K562 (cell line): ENCODE results near the gene NOCT. TPM values are rescaled to one million over a fixed set of nuclear protein-coding genes. Genes with fewer than 3 reads are reported as not detected.

Experiments
- BCLAF1 ChIP-seq, 2 experiments: fragments of 450-650 bp in 1 of 2; IDR thresholded peaks; 2 replicates each; pipeline ENCODE4 v1.6.1; 2011 to 2017; ENCODE audit warnings: low read depth in 2 of 2, antibody characterized with exemption in 1 of 2, borderline replicate concordance in 1 of 2, low read length in 1 of 2, mild to moderate bottlenecking in 1 of 2, mixed read lengths in 1 of 2; ENCODE audit not compliant: control insufficient read depth in 1 of 2
- CREM ChIP-seq: IDR thresholded peaks from 2 replicates; pipeline ENCODE4 v1.6.1; 2014; ENCODE audit warnings: antibody characterized with exemption, low read depth
- FOXP4 ChIP-seq: sonication (generic); formaldehyde crosslinking; IDR thresholded peaks from 2 replicates; pipeline ENCODE4 v1.8.0; 2022; ENCODE audit warnings: mild to moderate bottlenecking, missing genetic modification reagents, borderline replicate concordance
- GATAD2B ChIP-seq: fragments of 450-650 bp; IDR thresholded peaks from 2 replicates; pipeline ENCODE4 v1.6.1; 2017; ENCODE audit warnings: mild to moderate bottlenecking, borderline replicate concordance
- GTF2F1 ChIP-seq: IDR thresholded peaks from 2 replicates; pipeline ENCODE4 v1.6.1; 2011; ENCODE audit warnings: low read depth, low read length, improper control_type of control experiment
- REST ChIP-seq, 2 experiments: fragments of 450-650 bp; formaldehyde crosslinking in 1 of 2; IDR thresholded peaks; 2 replicates each; pipeline versions ENCODE4 v1.4.0 to v1.6.1; 2014 to 2020; ENCODE audit warnings: mild to moderate bottlenecking in 2 of 2, borderline replicate concordance in 1 of 2, low read depth in 1 of 2
- TCFL5 ChIP-seq: fragments of 250-450 bp; sonication (Bioruptor Pico); conservative IDR thresholded peaks from 2 replicates; pipeline ENCODE4 v1.6.1; 2021; ENCODE audit warnings: mild to moderate bottlenecking, moderate library complexity, matching md5 sums
- ZC3H8 ChIP-seq: fragments of 450-650 bp; IDR thresholded peaks from 2 replicates; pipeline ENCODE4 v1.6.1; 2017
- ZNF277 ChIP-seq: fragments of 250-450 bp; sonication (Bioruptor Pico); IDR thresholded peaks from 2 replicates; pipeline ENCODE4 v1.8.0; 2022; ENCODE audit warnings: inconsistent platforms, mild to moderate bottlenecking, moderate library complexity, borderline replicate concordance
- polyA plus RNA-seq, 8 experiments: library from polyadenylated mRNA; depleted of rRNA in 4 of 8; stranded (reverse) in 5 of 8; unstranded in 3 of 8; fragments of >200 nt; fragmentation: Nextera tagmentation in 2 of 8; fragmentation: Illumina TruSeq in 1 of 8; extraction: Ambion mirVana in 2 of 8; extraction: Trizol in 1 of 8; gene quantifications; 2 replicates each; pipeline versions ENCODE4 v1.2.1 to v1.2.3, GENCODE V29; 2011 to 2014; ENCODE audit warnings: inconsistent platforms in 1 of 8, missing spikeins in 1 of 8
- total RNA-seq, 7 experiments: library from RNA; depleted of rRNA in 6 of 7; stranded (reverse); fragments of >200 nt in 6 of 7; fragmentation: Illumina TruSeq in 2 of 7; extraction: Trizol in 2 of 7; gene quantifications; 2 replicates each; pipeline versions ENCODE4 v1.2.1 to v1.2.3, GENCODE V29; 2011 to 2021; ENCODE audit warnings: low replicate concordance in 1 of 7

The NOCT gene
- total and polyA plus RNA-seq, 9 of the 15 experiments (the other 6 are each of a cell fraction or from before 2014, with no cell fraction given) = 1.3 to 20.2 (median 11.1) TPM

GRCh38 chr4:139083956-139084803 is 68.6 kb downstream of the NOCT start (continued):
- TF ChIP-seq FOXP4 (CRISPR knock-in tag) (no peak), ZC3H8 (no peak), BCLAF1 (IDR thresholded peaks at IDR 0.05; ENCODE audit: borderline replicate concordance in 1 of 2, control insufficient read depth in 1 of 2, low read depth in 2 of 2, low read length in 1 of 2) (no peak), GTF2F1 (0 out of 2 replicates have a peak, but pooled peaks have one; percentile 26), TCFL5 (no peak), ZNF277 (CRISPR knock-in tag) (no peak), GATAD2B (peak; percentile 72; the same call in 1 of the 2 replicates), REST (IDR thresholded peaks at IDR 0.05; ENCODE audit: borderline replicate concordance) (no peak), REST (CRISPR knock-in tag; IDR thresholded peaks at IDR 0.05; ENCODE audit: low read depth) (0 out of 2 replicates have a peak, but pooled peaks have one; percentile 10), CREM (peak; percentile 89)
